B cell (primary cell): ENCODE measurements around the gene GSTM5. TPM values are rescaled to one million over a fixed set of nuclear protein-coding genes. Genes with fewer than 3 reads are reported as not detected.

Source experiments
- ATAC-seq: fragments of 200-7000 bp; cut with Tn5 transposase; one replicate; pipeline ENCODE4 v1.10.0; 2021; ENCODE audit warnings: low read depth, mild to moderate bottlenecking, moderate number of reproducible peaks, moderate library complexity
- CTCF ChIA-PET: fragments of 350-600 bp; sonication (Branson Sonifier 250); formaldehyde crosslinking; loops from one replicate; lab custom pipeline; 2021; ENCODE audit warnings: antibody characterized with exemption, inconsistent platforms; lab: Charles Lee
- POLR2A ChIA-PET: fragments of 350-600 bp; sonication (Branson Sonifier 250); formaldehyde crosslinking; loops from one replicate; lab custom pipeline; 2021; ENCODE audit warnings: antibody characterized with exemption; lab: Charles Lee
- DNase-seq: peaks from one replicate; pipeline ENCODE4 v3.0.0; 2013
- H2AFZ ChIP-seq: 2 replicates; pipeline ENCODE4 v1.6.1; 2012; ENCODE audit warnings: mild to moderate bottlenecking, low read depth, low read length; ENCODE audit not compliant: insufficient read depth, poor library complexity, severe bottlenecking
- H3K27ac ChIP-seq, 2 donors: 1 replicate in 1 of 2; 2 replicates in 1 of 2; pipeline ENCODE4 v1.5.1; 2012 to 2013; ENCODE audit warnings: low read length in 2 of 2, mild to moderate bottlenecking in 2 of 2, moderate library complexity in 1 of 2
- H3K27me3 ChIP-seq, 4 experiments: fragments of 200-600 bp in 1 of 4; sonication (generic) in 1 of 4; replicated peaks in 1 of 4; 1 replicate in 2 of 4; 2 replicates in 2 of 4; pipeline versions ENCODE4 v1.6.1 to v1.7.0; 2013 to 2016; ENCODE audit warnings: low read length in 3 of 4, mild to moderate bottlenecking in 2 of 4, mixed read lengths in 1 of 4, moderate library complexity in 1 of 4; ENCODE audit not compliant: insufficient read depth in 4 of 4, control insufficient read depth in 3 of 4; ENCODE audit errors: control extremely low read depth in 1 of 4
- H3K36me3 ChIP-seq, 2 experiments: replicated peaks in 1 of 2; 1 replicate in 1 of 2; 2 replicates in 1 of 2; pipeline versions ENCODE4 v1.6.1 to v1.7.1; 2013; ENCODE audit warnings: low read length in 1 of 2; ENCODE audit not compliant: insufficient read depth in 2 of 2, control insufficient read depth in 1 of 2; ENCODE audit errors: control extremely low read depth in 1 of 2, extremely low read depth in 1 of 2
- H3K4me1 ChIP-seq, 2 donors: fragments of 200-600 bp in 1 of 2; sonication (generic) in 1 of 2; 1 replicate in 1 of 2; 2 replicates in 1 of 2; pipeline versions ENCODE4 v1.5.1 to v1.6.1; 2013 to 2017; ENCODE audit warnings: low read length in 2 of 2; ENCODE audit not compliant: control insufficient read depth in 2 of 2, insufficient read depth in 2 of 2
- H3K4me2 ChIP-seq: replicated peaks from 2 replicates; pipeline ENCODE3; 2012; ENCODE audit warnings: mild to moderate bottlenecking, low read depth, low read length; ENCODE audit not compliant: poor library complexity, severe bottlenecking
- H3K4me3 ChIP-seq, 5 experiments: fragments of 200-600 bp in 1 of 5; sonication (generic) in 1 of 5; 1 replicate in 3 of 5; 2 replicates in 2 of 5; pipeline versions ENCODE4 v1.5.1 to v1.7.0; 2011 to 2016; ENCODE audit warnings: low read length in 4 of 5, mild to moderate bottlenecking in 4 of 5, low read depth in 2 of 5, control low read depth in 1 of 5, moderate library complexity in 1 of 5; ENCODE audit not compliant: insufficient read depth in 1 of 5; ENCODE audit errors: control extremely low read depth in 1 of 5, extremely low read depth in 1 of 5
- H3K79me2 ChIP-seq: fragments of 200-600 bp; sonication (generic); one replicate; pipeline ENCODE4 v1.6.0; 2016; ENCODE audit warnings: low read length; ENCODE audit not compliant: control insufficient read depth, insufficient read depth
- H3K9ac ChIP-seq: fragments of 200-600 bp; sonication (generic); 2 replicates; pipeline ENCODE4 v1.6.1; 2017; ENCODE audit warnings: mild to moderate bottlenecking, low read length, moderate library complexity
- H3K9me3 ChIP-seq, 3 donors: one replicate each; pipeline versions ENCODE4 v1.6.1 to v1.7.1; 2013; ENCODE audit warnings: low read length in 2 of 3; ENCODE audit not compliant: control insufficient read depth in 2 of 3, insufficient read depth in 1 of 3; ENCODE audit errors: control extremely low read depth in 1 of 3
- H4K20me1 ChIP-seq: 2 replicates; pipeline ENCODE4 v1.6.0; 2012; ENCODE audit warnings: mild to moderate bottlenecking, low read length; ENCODE audit not compliant: insufficient read depth, control insufficient read depth, poor library complexity, severe bottlenecking
- H3K27ac Mint-ChIP-seq: one replicate; pipeline ENCODE4 v1.8.0; 2021; ENCODE audit warnings: mixed read lengths
- H3K27me3 Mint-ChIP-seq: one replicate; pipeline ENCODE4 v1.8.0; 2021; ENCODE audit warnings: mixed read lengths
- H3K4me1 Mint-ChIP-seq: one replicate; pipeline ENCODE4 v1.8.0; 2021; ENCODE audit warnings: mixed read lengths
- H3K4me3 Mint-ChIP-seq: one replicate; pipeline ENCODE4 v1.8.0; 2021; ENCODE audit warnings: mixed read lengths
- H3K9me3 Mint-ChIP-seq: one replicate; pipeline ENCODE4 v1.8.0; 2022; ENCODE audit warnings: mixed read lengths; ENCODE audit not compliant: insufficient read depth
- CTCF ChIP-seq: fragments of 200-600 bp; IDR thresholded peaks from one replicate; pipeline ENCODE4 v1.8.0; 2022; ENCODE audit warnings: antibody characterized with exemption, mild to moderate bottlenecking
- EZH2 ChIP-seq: IDR thresholded peaks from 2 replicates; pipeline ENCODE4 v1.6.1; 2012; ENCODE audit warnings: borderline replicate concordance, low read depth, mild to moderate bottlenecking, moderate library complexity, low read length; ENCODE audit not compliant: insufficient read depth, poor library complexity, severe bottlenecking
- WGBS: methylation state at CpG from one replicate; pipeline ENCODE4 v1.1.5; 2013; ENCODE audit warnings: missing lambda C conversion rate; ENCODE audit not compliant: insufficient coverage; 5-methylcytosine and 5-hydroxymethylcytosine counted together
- intact Hi-C: fragments of 100-400 bp; cut with micrococcal nuclease; formaldehyde crosslinking; loops from one replicate; pipeline ENCODE4 v1.10.0; 2022
- polyA plus RNA-seq: library from polyadenylated mRNA; depleted of rRNA; stranded (reverse); fragments of >200 nt; gene quantifications from 2 replicates; pipeline ENCODE4 v1.2.3, GENCODE V29; 2012
- total RNA-seq, 2 donors: library from RNA; stranded (reverse); fragments of 120-200 nt in 1 of 2; gene quantifications; 1 replicate in 1 of 2; 2 replicates in 1 of 2; pipeline versions ENCODE4 v1.2.3 to v1.2.4, GENCODE V29; 2013 to 2022

The GSTM5 gene
- total and polyA plus RNA-seq, 2 donors (not counting 1 experiment from before 2014, with no cell fraction given), result 0.07 TPM; not detected in 1

- CTCF ChIA-PET, result interaction anchor here (0.9 kb wide), 1 partner anchor 13 kb away, joined by 3 read pairs; no protein-coding TSS in a partner anchor
- no peaks in the 10 kb centered on the region for H3K9me3 ChIP-seq
- H3K4me2 ChIP-seq, result no peak overlapping the region
- no peak overlapping the region for H3K4me3 Mint-ChIP-seq
- no peak overlapping the region for H3K27ac ChIP-seq
- no peak overlapping the region for H3K27ac Mint-ChIP-seq
- POLR2A ChIA-PET, result no interaction called here
- no peaks in the 10 kb centered on the region for H3K27me3 Mint-ChIP-seq
- WGBS, result 89% methylated on average over 13 of the region's 14 CpGs
- H3K9me3 Mint-ChIP-seq, result no peaks in the 10 kb centered on the region
- H3K4me1 Mint-ChIP-seq, result no peaks in the 10 kb centered on the region
- no peaks in the 10 kb centered on the region for H3K4me1 ChIP-seq
- H3K36me3 ChIP-seq, result no peaks in the 10 kb centered on the region
- H4K20me1 ChIP-seq, result no peaks in the 10 kb centered on the region
- H2AFZ ChIP-seq, result no peak overlapping the region
- TF ChIP-seq CTCF (no peak), EZH2 (no peak)
- intact Hi-C loops, result no loop called here
- no peaks in the 10 kb centered on the region for H3K79me2 ChIP-seq
- no peak for DNase-seq
- no peak overlapping the region for H3K9ac ChIP-seq
- H3K4me3 ChIP-seq, result no peak overlapping the region
- no peak for ATAC-seq
- H3K27me3 ChIP-seq, result no peaks in the 10 kb centered on the region
These were observed 49.4 kb downstream of the GSTM5 start for GRCh38 chr1:109761227-109762038.

- Histone ChIP-seq H3K4me2 (no peak overlapping the region), H3K36me3 (no peaks in the 10 kb centered on the region), H3K79me2 (no peaks in the 10 kb centered on the region), H3K4me1 (no peaks in the 10 kb centered on the region), H3K27ac (no peak overlapping the region), H2AFZ (no peak overlapping the region), H3K27me3 (no peaks in the 10 kb centered on the region), H3K4me3 (no peak overlapping the region), H4K20me1 (no peaks in the 10 kb centered on the region), H3K9ac (no peak overlapping the region), H3K9me3 (no peaks in the 10 kb centered on the region)
- 67% methylated on average over 6 of the region's 7 CpGs for WGBS
- Mint-ChIP-seq H3K27ac (no peak overlapping the region), H3K27me3 (no peaks in the 10 kb centered on the region), H3K4me1 (no peaks in the 10 kb centered on the region), H3K9me3 (no peaks in the 10 kb centered on the region), H3K4me3 (no peak overlapping the region)
- ChIA-PET POLR2A (no interaction called here), CTCF (no interaction called here)
- ATAC-seq (no peak), DNase-seq (no peak)
- intact Hi-C loops, result no loop called here
- no peak for TF ChIP-seq EZH2
- no peak for TF ChIP-seq CTCF
These were observed 50.1 kb downstream of the GSTM5 start for GRCh38 chr1:109762039-109762585.
